ENCODE measurements around the gene BRSK1.

- TF ChIP-seq CTCF (IDR thresholded peaks at IDR 0.05; ENCODE audit: low read length) (no peak), EZH2 (optimal IDR thresholded peaks at IDR 0.05; ENCODE audit: low read depth, low read length) (no peak), EZH2phosphoT487 (IDR thresholded peaks at IDR 0.05; ENCODE audit: low read length) (no peak)
These were observed 30.6 kb downstream of the BRSK1 start for GRCh38 chr19:55314396-55314795.

Data from MM.1S (cell line).